ENCODE measurements around the gene KRTAP2-3. TPM values are rescaled to one million over a fixed set of nuclear protein-coding genes. Genes with fewer than 3 reads are reported as not detected.

KRTAP2-3 gene
- total and polyA plus RNA-seq, 12 donors, result not detected

GRCh38 chr17:41082626-41083025, 22.7 kb upstream of the KRTAP2-3 start:
- Histone ChIP-seq H3K4me1 (no peaks in the 10 kb centered on the region), H3K27ac (no peak overlapping the region), H3K4me3 (no peak overlapping the region), H3K9me3 (no peaks in the 10 kb centered on the region), H3K27me3 (peaks cover 0 to 22% (median 5%) of the 10 kb centered on the region in 7 donors), H3K36me3 (no peaks in the 10 kb centered on the region)
- intact Hi-C loops (cut with DNase I), result loop anchor here in 1 of 10 donors (5.0 kb wide), 1 partner anchor 85 kb away; the partner anchor contains the start of gene KRTAP4-3
- WGBS, 2 donors, result 58% methylated on average over 4 of the region's 4 CpGs
- ATAC-seq (no peak), DNase-seq (no peak)
- TF ChIP-seq CTCF (IDR thresholded peaks at IDR 0.05), result no peak

GRCh38 chr17:41076788-41077187, 16.9 kb upstream of the KRTAP2-3 start:
- H3K36me3 ChIP-seq, result no peaks in the 10 kb centered on the region
- no peaks in the 10 kb centered on the region for H3K9me3 ChIP-seq
- no peaks in the 10 kb centered on the region for H3K4me1 ChIP-seq
- no peak overlapping the region for H3K4me3 ChIP-seq
- TF ChIP-seq CTCF (IDR thresholded peaks at IDR 0.05), result no peak
- H3K27ac ChIP-seq, result no peak overlapping the region
- ATAC-seq (no peak), DNase-seq (no peak)
- intact Hi-C loops (cut with DNase I), result no loop called here
- H3K27me3 ChIP-seq, result peaks cover 3 to 35% (median 13%) of the 10 kb centered on the region in 7 donors

GRCh38 chr17:41073676-41074075, 13.8 kb upstream of the KRTAP2-3 start:
- TF ChIP-seq CTCF (IDR thresholded peaks at IDR 0.05), result no peak
- WGBS, 2 donors, result 88 to 90% methylated on average over 2 of the region's 2 CpGs
- no peak overlapping the region for H3K4me3 ChIP-seq
- H3K27ac ChIP-seq, result no peak overlapping the region
- intact Hi-C loops (cut with DNase I), result no loop called here
- H3K27me3 ChIP-seq, result peaks cover 3 to 21% (median 11%) of the 10 kb centered on the region in 7 donors
- no peaks in the 10 kb centered on the region for H3K9me3 ChIP-seq
- no peaks in the 10 kb centered on the region for H3K4me1 ChIP-seq
- no peak for DNase-seq
- no peak for ATAC-seq
- no peaks in the 10 kb centered on the region for H3K36me3 ChIP-seq

GRCh38 chr17:41071606-41072360, 11.9 kb upstream of the KRTAP2-3 start:
- DNase-seq (no peak), ATAC-seq (no peak)
- WGBS, 2 donors, result 80 to 86% methylated on average over 5 of the region's 5 CpGs
- Histone ChIP-seq H3K9me3 (no peaks in the 10 kb centered on the region), H3K27ac (no peak overlapping the region), H3K4me3 (no peak overlapping the region), H3K36me3 (no peaks in the 10 kb centered on the region), H3K4me1 (no peaks in the 10 kb centered on the region), H3K27me3 (peaks cover 0 to 20% (median 8%) of the 10 kb centered on the region in 7 donors)
- no peak for TF ChIP-seq CTCF (IDR thresholded peaks at IDR 0.05)
- intact Hi-C loops (cut with DNase I), result no loop called here
